BE2C (cell line): Measurements from ENCODE around the gene PCSK1N.

Source experiments
- DNase-seq: peaks from one replicate; pipeline ENCODE4 v3.0.0-alpha.2; 2020
- H3K27me3 ChIP-seq: fragments of 250-450 bp; sonication (Bioruptor Pico); 2 replicates; pipeline ENCODE4 v1.5.1; 2020; ENCODE audit warnings: mild to moderate bottlenecking
- H3K36me3 ChIP-seq: fragments of 250-450 bp; sonication (Bioruptor Pico); 2 replicates; pipeline ENCODE4 v1.5.1; 2020; ENCODE audit warnings: mild to moderate bottlenecking
- H3K4me1 ChIP-seq: fragments of 250-450 bp; sonication (Bioruptor Pico); 2 replicates; pipeline ENCODE4 v1.5.1; 2020
- H3K4me3 ChIP-seq: 2 replicates; pipeline ENCODE4 v1.5.1; 2011; ENCODE audit warnings: low read depth, low read length
- H3K9me3 ChIP-seq: fragments of 250-450 bp; sonication (Bioruptor Pico); 2 replicates; pipeline ENCODE4 v1.5.1; 2020
- TF ChIP-seq, protein P1 (sequence below): IDR thresholded peaks from 2 replicates; pipeline ENCODE4 v1.5.1; 2012; ENCODE audit warnings: mild to moderate bottlenecking, low read depth, low read length

Gene PCSK1N

DNA sequence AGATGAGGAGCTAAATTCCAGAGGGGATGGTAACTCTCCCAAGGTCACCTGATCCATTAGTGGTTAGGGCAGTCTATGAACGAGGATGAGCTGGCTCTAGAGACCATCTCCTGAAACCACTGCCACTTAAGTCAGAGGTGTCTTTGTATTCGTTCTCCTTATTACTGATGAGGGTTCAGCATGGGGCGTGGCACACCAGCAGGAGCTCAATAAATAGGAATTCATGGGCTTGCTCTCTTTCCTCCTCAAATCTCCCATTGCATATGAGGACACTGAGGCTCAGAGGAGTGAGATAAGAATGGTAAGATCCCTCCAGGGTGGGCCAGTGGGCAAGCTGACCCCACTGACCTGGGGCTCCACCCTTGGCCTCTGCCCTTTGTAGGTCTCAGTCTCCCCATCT, 50.7 kb downstream of the PCSK1N start:
- no peak for DNase-seq
- H3K36me3 ChIP-seq, result no peaks in the 10 kb centered on the region
- H3K27me3 ChIP-seq, result no peaks in the 10 kb centered on the region
- H3K9me3 ChIP-seq, result no peaks in the 10 kb centered on the region
- TF ChIP-seq, protein P1, sequence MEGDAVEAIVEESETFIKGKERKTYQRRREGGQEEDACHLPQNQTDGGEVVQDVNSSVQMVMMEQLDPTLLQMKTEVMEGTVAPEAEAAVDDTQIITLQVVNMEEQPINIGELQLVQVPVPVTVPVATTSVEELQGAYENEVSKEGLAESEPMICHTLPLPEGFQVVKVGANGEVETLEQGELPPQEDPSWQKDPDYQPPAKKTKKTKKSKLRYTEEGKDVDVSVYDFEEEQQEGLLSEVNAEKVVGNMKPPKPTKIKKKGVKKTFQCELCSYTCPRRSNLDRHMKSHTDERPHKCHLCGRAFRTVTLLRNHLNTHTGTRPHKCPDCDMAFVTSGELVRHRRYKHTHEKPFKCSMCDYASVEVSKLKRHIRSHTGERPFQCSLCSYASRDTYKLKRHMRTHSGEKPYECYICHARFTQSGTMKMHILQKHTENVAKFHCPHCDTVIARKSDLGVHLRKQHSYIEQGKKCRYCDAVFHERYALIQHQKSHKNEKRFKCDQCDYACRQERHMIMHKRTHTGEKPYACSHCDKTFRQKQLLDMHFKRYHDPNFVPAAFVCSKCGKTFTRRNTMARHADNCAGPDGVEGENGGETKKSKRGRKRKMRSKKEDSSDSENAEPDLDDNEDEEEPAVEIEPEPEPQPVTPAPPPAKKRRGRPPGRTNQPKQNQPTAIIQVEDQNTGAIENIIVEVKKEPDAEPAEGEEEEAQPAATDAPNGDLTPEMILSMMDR, result no peak
- H3K4me3 ChIP-seq, result no peak overlapping the region
- no peaks in the 10 kb centered on the region for H3K4me1 ChIP-seq

DNA sequence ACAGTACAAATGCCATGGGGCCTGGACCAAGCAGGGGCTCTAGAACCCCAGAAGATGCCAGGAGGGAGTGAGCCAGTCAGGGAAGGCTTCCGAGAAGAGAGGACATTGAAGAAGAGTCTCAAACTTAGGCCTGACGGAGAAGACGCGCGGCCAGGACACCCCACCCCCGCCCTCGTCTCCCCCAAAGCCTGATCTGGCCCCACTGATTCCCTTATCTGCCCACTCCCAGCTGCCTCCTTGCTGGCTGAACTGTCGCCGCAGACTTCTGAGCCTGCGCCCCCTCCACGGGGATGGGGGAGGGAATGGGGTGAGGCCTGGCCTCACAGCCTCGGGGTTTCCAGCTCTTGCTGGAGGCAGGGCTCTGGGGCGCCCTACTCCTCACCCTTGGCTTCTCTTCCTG, 52.6 kb downstream of the PCSK1N start:
- TF ChIP-seq, protein P1, result no peak
- Histone ChIP-seq H3K4me1 (no peaks in the 10 kb centered on the region), H3K27me3 (no peaks in the 10 kb centered on the region), H3K4me3 (no peak overlapping the region), H3K36me3 (no peaks in the 10 kb centered on the region), H3K9me3 (no peaks in the 10 kb centered on the region)
- DNase-seq, result no peak

DNA sequence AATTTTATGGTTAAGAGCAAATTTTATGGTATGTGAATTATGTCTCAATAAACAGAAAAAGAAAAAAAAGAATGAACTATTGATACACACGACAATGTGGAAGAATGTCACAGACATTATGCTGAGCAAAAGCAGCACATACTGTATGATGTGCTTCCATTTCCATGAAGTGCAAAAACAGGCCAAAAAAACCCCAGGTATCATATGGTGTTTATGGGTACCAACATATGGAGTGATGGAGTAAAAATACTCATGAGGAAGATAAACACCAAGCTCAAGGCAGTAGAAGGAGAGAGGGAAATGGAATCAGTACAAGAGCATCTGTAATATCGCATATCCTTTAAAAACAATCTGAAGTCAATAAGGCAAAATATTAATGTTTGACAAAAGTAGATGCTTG, 53.2 kb downstream of the PCSK1N start:
- no peak overlapping the region for H3K4me3 ChIP-seq

DNA sequence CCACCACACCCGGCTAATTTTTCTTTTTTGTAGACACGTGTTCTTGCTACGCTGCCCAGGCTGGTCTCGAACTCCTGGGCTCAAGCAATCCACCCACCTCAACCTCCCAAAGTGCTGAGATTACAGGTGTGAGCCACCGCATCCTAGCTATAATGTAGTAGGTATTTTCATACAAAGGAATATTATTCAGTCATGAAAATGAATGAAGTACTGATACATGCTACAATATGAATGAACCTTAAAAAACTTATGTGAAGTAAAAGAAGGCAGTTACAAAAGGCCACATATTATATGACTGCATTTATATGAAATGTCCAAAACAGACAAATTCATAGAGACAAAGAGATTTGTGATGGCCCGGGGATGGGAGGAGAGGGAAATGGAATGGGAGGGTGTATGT, 53.7 kb downstream of the PCSK1N start:
- Histone ChIP-seq H3K36me3 (no peaks in the 10 kb centered on the region), H3K4me3 (no peak overlapping the region), H3K27me3 (no peaks in the 10 kb centered on the region), H3K9me3 (no peaks in the 10 kb centered on the region), H3K4me1 (no peaks in the 10 kb centered on the region)
- TF ChIP-seq, protein P1, result no peak
- no peak for DNase-seq

More for the DNA sequence above, 53.2 kb downstream of the PCSK1N start:
- Histone ChIP-seq H3K4me1 (no peaks in the 10 kb centered on the region), H3K27me3 (no peaks in the 10 kb centered on the region), H3K36me3 (no peaks in the 10 kb centered on the region), H3K9me3 (no peaks in the 10 kb centered on the region)
- TF ChIP-seq, protein P1, result no peak
- no peak for DNase-seq
